Neuronal stem cell (in vitro differentiated cells): ENCODE results near the gene CDH13.

ENCODE experiments used
- DNase-seq: peaks from one replicate; pipeline ENCODE4 v3.0.0-alpha.2; 2013; ENCODE audit warnings: low spot score
- H2AFZ ChIP-seq: one replicate; pipeline ENCODE4 v1.6.1; 2013; ENCODE audit warnings: mild to moderate bottlenecking, low read length, inconsistent platforms
- H2AK5ac ChIP-seq: 2 replicates; pipeline ENCODE4 v1.6.1; 2013; ENCODE audit warnings: low read depth, mild to moderate bottlenecking, inconsistent platforms, low read length, moderate library complexity, mixed read lengths
- H2BK120ac ChIP-seq: 2 replicates; pipeline ENCODE4 v1.6.1; 2013; ENCODE audit warnings: low read depth, mild to moderate bottlenecking, inconsistent platforms, low read length, moderate library complexity, mixed read lengths
- H2BK12ac ChIP-seq: one replicate; pipeline ENCODE4 v1.6.1; 2013; ENCODE audit warnings: low read length, inconsistent platforms
- H2BK15ac ChIP-seq: 2 replicates; pipeline ENCODE4 v1.6.1; 2013; ENCODE audit warnings: mild to moderate bottlenecking, low read length, inconsistent platforms, mixed read lengths
- H2BK5ac ChIP-seq: one replicate; pipeline ENCODE4 v1.6.1; 2013; ENCODE audit warnings: inconsistent platforms, mild to moderate bottlenecking, low read length, moderate library complexity
- H3K14ac ChIP-seq: one replicate; pipeline ENCODE4 v1.6.1; 2013; ENCODE audit warnings: low read length, inconsistent platforms
- H3K18ac ChIP-seq: 2 replicates; pipeline ENCODE4 v1.6.1; 2013; ENCODE audit warnings: low read length, inconsistent platforms
- H3K23ac ChIP-seq: 2 replicates; pipeline ENCODE4 v1.6.1; 2013; ENCODE audit warnings: low read depth, mild to moderate bottlenecking, mixed read lengths, low read length, inconsistent platforms; ENCODE audit not compliant: poor library complexity
- H3K27ac ChIP-seq: replicated peaks from 3 replicates; pipeline ENCODE4 v1.5.1; 2013; ENCODE audit warnings: low read length, inconsistent platforms
- H3K27me3 ChIP-seq, 3 experiments: 2 replicates each; pipeline ENCODE4 v1.6.1; 2013; ENCODE audit warnings: low read length in 3 of 3, mild to moderate bottlenecking in 2 of 3, inconsistent platforms in 1 of 3, low read depth in 1 of 3, mixed read lengths in 1 of 3, moderate library complexity in 1 of 3; ENCODE audit not compliant: control insufficient read depth in 3 of 3, insufficient read depth in 3 of 3
- H3K36me3 ChIP-seq, 2 donors: replicated peaks in 1 of 2; 2 replicates each; pipeline ENCODE4 v1.6.1; 2013; ENCODE audit warnings: low read length in 2 of 2; ENCODE audit not compliant: control insufficient read depth in 2 of 2, insufficient read depth in 2 of 2
- H3K4ac ChIP-seq: 2 replicates; pipeline ENCODE4 v1.6.1; 2013; ENCODE audit warnings: inconsistent platforms, mild to moderate bottlenecking, low read length, moderate library complexity
- H3K4me1 ChIP-seq, 2 donors: 1 replicate in 1 of 2; 2 replicates in 1 of 2; pipeline ENCODE4 v1.6.1; 2013; ENCODE audit warnings: low read length in 2 of 2, low read depth in 1 of 2; ENCODE audit not compliant: control insufficient read depth in 2 of 2, insufficient read depth in 1 of 2
- H3K4me2 ChIP-seq: one replicate; pipeline ENCODE4 v1.6.1; 2013; ENCODE audit warnings: mild to moderate bottlenecking, low read length, inconsistent platforms; ENCODE audit not compliant: insufficient read depth, poor library complexity, severe bottlenecking
- H3K4me3 ChIP-seq, 2 donors: 2 replicates each; pipeline ENCODE4 v1.5.1; 2013; ENCODE audit warnings: low read length in 2 of 2, mild to moderate bottlenecking in 2 of 2, inconsistent platforms in 1 of 2, moderate library complexity in 1 of 2
- H3K79me1 ChIP-seq: one replicate; pipeline ENCODE4 v1.6.1; 2013; ENCODE audit warnings: low read depth, mild to moderate bottlenecking, inconsistent platforms, low read length, moderate library complexity
- H3K9ac ChIP-seq: one replicate; pipeline ENCODE4 v1.6.1; 2013; ENCODE audit warnings: mild to moderate bottlenecking, low read depth, low read length, inconsistent platforms; ENCODE audit not compliant: poor library complexity
- H3K9me3 ChIP-seq, 2 donors: replicated peaks in 1 of 2; 2 replicates each; pipeline versions ENCODE3 to v1.6.1; 2013; ENCODE audit warnings: low read length in 2 of 2, mild to moderate bottlenecking in 2 of 2, inconsistent platforms in 1 of 2, low read depth in 1 of 2, mixed read lengths in 1 of 2, moderate library complexity in 1 of 2; ENCODE audit not compliant: control insufficient read depth in 2 of 2, insufficient read depth in 1 of 2
- H4K8ac ChIP-seq: one replicate; pipeline ENCODE4 v1.6.1; 2013; ENCODE audit warnings: low read depth, mild to moderate bottlenecking, inconsistent platforms, low read length, moderate library complexity
- H4K91ac ChIP-seq: one replicate; pipeline ENCODE4 v1.6.1; 2013; ENCODE audit warnings: low read length, low read depth, mild to moderate bottlenecking, inconsistent platforms; ENCODE audit not compliant: poor library complexity
- WGBS, 2 donors: extraction: QIAGEN DNeasy Blood & Tissue Kit; methylation state at CpG; one replicate each; pipeline ENCODE4 v1.1.7; 2013; ENCODE audit warnings: missing lambda C conversion rate in 2 of 2, mixed read lengths in 1 of 2; ENCODE audit not compliant: insufficient read length in 2 of 2, insufficient replicate concordance in 1 of 2; ENCODE audit errors: extremely low coverage in 2 of 2; 5-methylcytosine and 5-hydroxymethylcytosine counted together

The CDH13 gene

GRCh38 chr16:83138976-83139690 lies 512.4 kb downstream of the CDH13 start:
- Histone ChIP-seq H2AK5ac (no peak overlapping the region), H2BK120ac (no peak overlapping the region), H2AFZ (no peak overlapping the region), H3K23ac (no peak overlapping the region), H3K27ac (no peak overlapping the region), H3K36me3 (no peaks in the 10 kb centered on the region), H3K4ac (no peak overlapping the region), H3K9ac (no peak overlapping the region), H4K91ac (no peak overlapping the region), H2BK5ac (no peak overlapping the region), H3K4me2 (no peak overlapping the region), H3K27me3 (peaks cover 0 to 18% (median 0%) of the 10 kb centered on the region in 3 experiments), H3K4me3 (no peak overlapping the region), H3K14ac (no peak overlapping the region), H3K4me1 (peaks cover 2 to 7% of the 10 kb centered on the region in 2 donors), H3K79me1 (no peaks in the 10 kb centered on the region), H3K18ac (no peak overlapping the region), H2BK15ac (no peak overlapping the region), H4K8ac (no peak overlapping the region), H2BK12ac (no peak overlapping the region), H3K9me3 (no peaks in the 10 kb centered on the region)
- WGBS, 2 donors = no CpG with 5 or more reads among the region's 8 CpGs
- no peak for DNase-seq

DNA sequence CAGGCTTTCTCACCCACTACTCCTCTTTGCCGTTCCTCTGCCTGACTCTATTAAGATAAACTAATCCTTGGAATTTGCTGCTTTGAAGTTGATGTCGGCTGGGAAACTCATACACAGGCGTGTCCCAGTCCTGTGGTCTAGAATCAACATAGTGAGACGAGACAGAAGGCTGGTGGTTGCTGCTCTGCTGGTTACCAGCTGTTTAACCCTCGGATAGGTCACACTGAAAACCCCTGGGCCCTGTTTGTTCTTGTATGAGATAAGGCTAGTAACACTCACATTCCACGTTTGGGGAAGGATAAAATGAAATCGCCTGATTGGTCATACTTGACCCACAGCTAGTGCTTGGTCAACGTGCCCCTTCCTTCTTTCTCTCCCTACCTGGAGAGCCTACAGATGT lies 517.0 kb downstream of the CDH13 start:
- no peaks in the 10 kb centered on the region for H3K36me3 ChIP-seq
- H3K4me2 ChIP-seq = no peak overlapping the region
- no peak overlapping the region for H2BK120ac ChIP-seq
- no peaks in the 10 kb centered on the region for H3K4me1 ChIP-seq
- no peak overlapping the region for H3K27ac ChIP-seq
- no peak overlapping the region for H2BK12ac ChIP-seq
- no peaks in the 10 kb centered on the region for H3K9me3 ChIP-seq
- no peak overlapping the region for H2BK5ac ChIP-seq
- peaks cover 0 to 1% (median 0%) of the 10 kb centered on the region in 3 experiments for H3K27me3 ChIP-seq
- no peak overlapping the region for H3K4me3 ChIP-seq
- no peak overlapping the region for H3K4ac ChIP-seq
- WGBS, 2 donors = no CpG with 5 or more reads among the region's 8 CpGs
- no peak overlapping the region for H3K23ac ChIP-seq
- no peak overlapping the region for H2AK5ac ChIP-seq
- no peak overlapping the region for H2BK15ac ChIP-seq
- DNase-seq = no peak
- H3K9ac ChIP-seq = no peak overlapping the region
- no peak overlapping the region for H2AFZ ChIP-seq
- H4K8ac ChIP-seq = no peak overlapping the region
- no peak overlapping the region for H3K14ac ChIP-seq
- H4K91ac ChIP-seq = no peak overlapping the region
- H3K18ac ChIP-seq = no peak overlapping the region
- no peaks in the 10 kb centered on the region for H3K79me1 ChIP-seq

GRCh38 chr16:83145297-83145696 lies 518.5 kb downstream of the CDH13 start:
- no peak overlapping the region for H3K27ac ChIP-seq
- no peaks in the 10 kb centered on the region for H3K36me3 ChIP-seq
- no peak overlapping the region for H4K8ac ChIP-seq
- H2AK5ac ChIP-seq = no peak overlapping the region
- no peak overlapping the region for H3K9ac ChIP-seq
- no peak overlapping the region for H3K18ac ChIP-seq
- no CpG with 5 or more reads among the region's 5 CpGs for WGBS, 2 donors
- H3K4me2 ChIP-seq = no peak overlapping the region
- H3K23ac ChIP-seq = no peak overlapping the region
- H2BK5ac ChIP-seq = no peak overlapping the region
- DNase-seq = no peak
- H3K4me3 ChIP-seq = no peak overlapping the region
- H3K79me1 ChIP-seq = no peaks in the 10 kb centered on the region
- H2BK12ac ChIP-seq = no peak overlapping the region
- H2AFZ ChIP-seq = no peak overlapping the region
- no peak overlapping the region for H3K14ac ChIP-seq
- no peak overlapping the region for H4K91ac ChIP-seq
- H2BK120ac ChIP-seq = no peak overlapping the region
- H3K27me3 ChIP-seq = no peaks in the 10 kb centered on the region
- no peaks in the 10 kb centered on the region for H3K9me3 ChIP-seq
- H3K4ac ChIP-seq = no peak overlapping the region
- H2BK15ac ChIP-seq = no peak overlapping the region
- H3K4me1 ChIP-seq = no peaks in the 10 kb centered on the region

GRCh38 chr16:83147244-83147643 lies 520.5 kb downstream of the CDH13 start:
- Histone ChIP-seq H3K4me2 (no peak overlapping the region), H3K36me3 (no peaks in the 10 kb centered on the region), H3K4me1 (no peaks in the 10 kb centered on the region), H3K18ac (no peak overlapping the region), H2AK5ac (no peak overlapping the region), H3K79me1 (no peaks in the 10 kb centered on the region), H3K14ac (no peak overlapping the region), H3K4ac (no peak overlapping the region), H3K23ac (no peak overlapping the region), H2AFZ (no peak overlapping the region), H3K27ac (no peak overlapping the region), H3K4me3 (no peak overlapping the region), H2BK5ac (no peak overlapping the region), H4K91ac (no peak overlapping the region), H4K8ac (no peak overlapping the region), H2BK12ac (no peak overlapping the region), H3K9me3 (no peaks in the 10 kb centered on the region), H3K27me3 (no peaks in the 10 kb centered on the region), H3K9ac (no peak overlapping the region), H2BK15ac (no peak overlapping the region), H2BK120ac (no peak overlapping the region)
- no CpG with 5 or more reads among the region's 6 CpGs for WGBS, 2 donors
- no peak for DNase-seq
